ENCODE results near the gene FBXO15. TPM values are rescaled to one million over a fixed set of nuclear protein-coding genes. Genes with fewer than 3 reads are reported as not detected.

Gene FBXO15
- total and polyA plus RNA-seq, 2 of the 8 experiments (the other 6 are each of a cell fraction or from before 2014, with no cell fraction given) = 0.84 to 0.85 TPM

- H3K79me2 ChIP-seq (ENCODE audit: control insufficient read depth in 1 of 2, insufficient read depth in 2 of 2, low read length in 2 of 2) = no peaks in the 10 kb centered on the region
- DNase-seq (ENCODE audit: low read depth in 1 of 2, low spot score in 2 of 2) = no peak
- H2BK12ac ChIP-seq (ENCODE audit: low read depth, low read length) = no peak overlapping the region
- ChIA-PET POLR2A (ENCODE audit: partially characterized antibody) (interaction anchor here (2.1 kb wide), 1 partner anchor 10 kb away, joined by 8 read pairs; no protein-coding TSS in a partner anchor), CTCF (ENCODE audit: partially characterized antibody) (interaction anchor here (0.6 to 1.3 kb wide), 5 partner anchors 10 to 485 kb away, joined by 3 to 5 read pairs (median 3); no protein-coding TSS in a partner anchor)
- no peak overlapping the region for H3K4me2 ChIP-seq (ENCODE audit: insufficient read depth in 1 of 2, low read depth in 2 of 2, low read length in 2 of 2)
- no peak overlapping the region for H3K23ac ChIP-seq (ENCODE audit: insufficient read length)
- H2AK5ac ChIP-seq (ENCODE audit: low read depth, low read length) = no peak overlapping the region
- H3K56ac ChIP-seq (replicated peaks; ENCODE audit: insufficient read length, low read depth, low read length) = no peak overlapping the region
- H3K4ac ChIP-seq (replicated peaks; ENCODE audit: insufficient read length, low read depth, low read length) = no peak overlapping the region
- H3K36me3 ChIP-seq (ENCODE audit: control insufficient read depth in 2 of 4, insufficient read depth in 4 of 4, low read length in 3 of 4) = no peaks in the 10 kb centered on the region
- H3K9me3 ChIP-seq (ENCODE audit: insufficient read depth in 2 of 2, low read depth in 1 of 2, low read length in 1 of 2) = no peaks in the 10 kb centered on the region
- no peaks in the 10 kb centered on the region for H3K79me1 ChIP-seq (ENCODE audit: low read depth, low read length)
- H3K27ac ChIP-seq (ENCODE audit: low read depth, low read length) = no peak overlapping the region
- H3K14ac ChIP-seq (ENCODE audit: insufficient read length) = no peak overlapping the region
- no peaks in the 10 kb centered on the region for H3K23me2 ChIP-seq (ENCODE audit: low read depth, low read length)
- no peak overlapping the region for H4K8ac ChIP-seq (ENCODE audit: extremely low read depth, insufficient read depth, low read length)
- H4K5ac ChIP-seq (ENCODE audit: insufficient read length, low read depth, low read length) = no peak overlapping the region
- no peak overlapping the region for H2BK120ac ChIP-seq (replicated peaks; ENCODE audit: low read depth, low read length)
- H2BK15ac ChIP-seq (ENCODE audit: low read length) = no peak overlapping the region
- no peak overlapping the region for H3K9ac ChIP-seq (replicated peaks in 1 of 4; ENCODE audit: extremely low read depth in 1 of 4, low read depth in 3 of 4, low read length in 3 of 4)
- 90% methylated on average over 12 of the region's 12 CpGs; no CpG with 5 or more reads in 1 of the 2 experiments for WGBS, 2 experiments (ENCODE audit: extremely low coverage in 1 of 2, insufficient coverage in 1 of 2, insufficient read length in 1 of 2, insufficient replicate concordance in 2 of 2, low coverage in 1 of 2, low lambda C conversion rate in 2 of 2, missing lambda C conversion rate in 1 of 2)
- no peaks in the 10 kb centered on the region for H3K27me3 ChIP-seq (replicated peaks in 1 of 4; ENCODE audit: control insufficient read depth in 3 of 4, extremely low read depth in 1 of 4, insufficient read depth in 3 of 4, low read length in 3 of 4)
- H2AFZ ChIP-seq (ENCODE audit: low read length) = no peak overlapping the region; the same call in 1 of the 2 replicates
- H2BK5ac ChIP-seq (ENCODE audit: low read depth, low read length) = no peak overlapping the region
- FAIRE-seq = no peak
- no peak overlapping the region for H4K91ac ChIP-seq (replicated peaks; ENCODE audit: insufficient read length, low read length)
- no peaks in the 10 kb centered on the region for H4K20me1 ChIP-seq (replicated peaks in 1 of 2; ENCODE audit: control insufficient read depth in 1 of 2, insufficient read depth in 2 of 2, low read length in 2 of 2)
- no peak overlapping the region for H2BK20ac ChIP-seq (ENCODE audit: low read length)
- no peak overlapping the region for H3K4me3 ChIP-seq (ENCODE audit: extremely low read depth in 1 of 4, insufficient read depth in 2 of 4, low read depth in 3 of 4, low read length in 4 of 4)
- no peaks in the 10 kb centered on the region for H3K4me1 ChIP-seq (replicated peaks in 1 of 4; ENCODE audit: control insufficient read depth in 3 of 4, insufficient read depth in 4 of 4, low read length in 3 of 4)
- no peak overlapping the region for H3K18ac ChIP-seq (ENCODE audit: extremely low read depth, low read length)
- TF ChIP-seq BACH1 (IDR thresholded peaks at IDR 0.05; ENCODE audit: low read length) (no peak), JUN (IDR thresholded peaks at IDR 0.05; ENCODE audit: low read depth, low read length) (no peak), TAF1 (IDR thresholded peaks at IDR 0.05; ENCODE audit: low read depth, low read length) (no peak), RFX5 (IDR thresholded peaks at IDR 0.05; ENCODE audit: borderline replicate concordance, low read depth, low read length) (no peak), PHF8 (conservative IDR thresholded peaks at IDR 0.05; ENCODE audit: low read depth, low read length) (no peak), RBBP5 (IDR thresholded peaks at IDR 0.05; ENCODE audit: borderline replicate concordance, low read depth, low read length) (no peak), RXRA (IDR thresholded peaks at IDR 0.05; ENCODE audit: insufficient read depth, low read depth, low read length) (no peak), SP1 (IDR thresholded peaks at IDR 0.05; ENCODE audit: low read depth, low read length) (no peak), SP4 (IDR thresholded peaks at IDR 0.05; ENCODE audit: low read length) (no peak), SRF (IDR thresholded peaks at IDR 0.05; ENCODE audit: low read depth, low read length) (no peak), CHD1 (IDR thresholded peaks at IDR 0.05; ENCODE audit: low read depth, low read length) (no peak)
- TF ChIP-seq, protein P1, sequence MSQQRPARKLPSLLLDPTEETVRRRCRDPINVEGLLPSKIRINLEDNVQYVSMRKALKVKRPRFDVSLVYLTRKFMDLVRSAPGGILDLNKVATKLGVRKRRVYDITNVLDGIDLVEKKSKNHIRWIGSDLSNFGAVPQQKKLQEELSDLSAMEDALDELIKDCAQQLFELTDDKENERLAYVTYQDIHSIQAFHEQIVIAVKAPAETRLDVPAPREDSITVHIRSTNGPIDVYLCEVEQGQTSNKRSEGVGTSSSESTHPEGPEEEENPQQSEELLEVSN (IDR thresholded peaks at IDR 0.05) = no peak
Measured at GRCh38 chr18:74171910-74172606, 24.4 kb upstream of the FBXO15 start.
